Measurements from ENCODE around the gene MAD1L1. TPM values are rescaled to one million over a fixed set of nuclear protein-coding genes. Genes with fewer than 3 reads are reported as not detected.
A peak's percentile ranks its signal among the peaks of the same experiment; 100 is the strongest.

Gene MAD1L1
- total RNA-seq, 2 experiments from 2014 or later: 157 to 160 TPM

- DNase-seq (no peak), ATAC-seq (ENCODE audit: poor library complexity) (no peak)
Measured at GRCh38 chr7:1906988-1907745, 325.6 kb downstream of the MAD1L1 start.

GRCh38 chr7:1906087-1906830, 326.5 kb downstream of the MAD1L1 start:
- ATAC-seq (ENCODE audit: poor library complexity): peak; percentile 21
- Histone ChIP-seq H3K36me3 (ENCODE audit: insufficient read depth, low read length) (peaks cover 35% of the 10 kb centered on the region), H3K4me1 (ENCODE audit: insufficient read depth, low read length) (peaks cover 6% of the 10 kb centered on the region), H3K4me3 (ENCODE audit: low read length) (no peak overlapping the region), H3K9me3 (ENCODE audit: control insufficient read depth in 1 of 2, insufficient read depth in 1 of 2, low read length in 2 of 2) (no peaks in the 10 kb centered on the region), H3K27ac (ENCODE audit: low read depth in 1 of 2, low read length in 2 of 2) (no peak overlapping the region), H3K27me3 (ENCODE audit: control insufficient read depth in 1 of 2, insufficient read depth in 2 of 2, low read length in 2 of 2) (no peaks in the 10 kb centered on the region)
- Mint-ChIP-seq H3K27ac (peak overlapping the region; percentile 55), H3K4me3 (peak overlapping the region; percentile 30), H3K4me1 (ENCODE audit: low read depth) (peaks cover 10% of the 10 kb centered on the region), H3K27me3 (no peaks in the 10 kb centered on the region), H3K9me3 (no peaks in the 10 kb centered on the region), H3K36me3 (ENCODE audit: low read depth) (peaks cover 31% of the 10 kb centered on the region)
- intact Hi-C loops (cut with DNase I, micrococcal nuclease): no loop called here
- no peak for TF ChIP-seq CTCF (IDR thresholded peaks at IDR 0.05)
- ChIA-PET CTCF (no interaction called here), POLR2A (no interaction called here)
- no peak for DNase-seq

More at GRCh38 chr7:1906988-1907745, 325.6 kb downstream of the MAD1L1 start:
- H3K4me3 ChIP-seq (ENCODE audit: low read length): no peak overlapping the region
- no peak overlapping the region for H3K4me3 Mint-ChIP-seq
- peak overlapping the region; percentile 42 for H3K27ac Mint-ChIP-seq
- H3K36me3 ChIP-seq (ENCODE audit: insufficient read depth, low read length): peaks cover 38% of the 10 kb centered on the region
- H3K36me3 Mint-ChIP-seq (ENCODE audit: low read depth): peaks cover 39% of the 10 kb centered on the region
- ChIA-PET CTCF (no interaction called here), POLR2A (no interaction called here)
- H3K27me3 ChIP-seq (ENCODE audit: control insufficient read depth in 1 of 2, insufficient read depth in 2 of 2, low read length in 2 of 2): no peaks in the 10 kb centered on the region
- H3K4me1 ChIP-seq (ENCODE audit: insufficient read depth, low read length): peaks cover under 1% of the 10 kb centered on the region
- TF ChIP-seq CTCF (IDR thresholded peaks at IDR 0.05): no peak
- intact Hi-C loops (cut with DNase I, micrococcal nuclease): no loop called here
- H3K4me1 Mint-ChIP-seq (ENCODE audit: low read depth): peaks cover 10% of the 10 kb centered on the region
- no peaks in the 10 kb centered on the region for H3K9me3 ChIP-seq (ENCODE audit: control insufficient read depth in 1 of 2, insufficient read depth in 1 of 2, low read length in 2 of 2)
- no peaks in the 10 kb centered on the region for H3K9me3 Mint-ChIP-seq
- H3K27ac ChIP-seq (ENCODE audit: low read depth in 1 of 2, low read length in 2 of 2): no peak overlapping the region
- no peaks in the 10 kb centered on the region for H3K27me3 Mint-ChIP-seq

- ATAC-seq (ENCODE audit: poor library complexity) (no peak), DNase-seq (no peak)
- Histone ChIP-seq H3K4me1 (ENCODE audit: insufficient read depth, low read length) (peaks cover 9% of the 10 kb centered on the region), H3K36me3 (ENCODE audit: insufficient read depth, low read length) (peaks cover 34% of the 10 kb centered on the region), H3K4me3 (ENCODE audit: low read length) (no peak overlapping the region), H3K27me3 (ENCODE audit: control insufficient read depth in 1 of 2, insufficient read depth in 2 of 2, low read length in 2 of 2) (no peaks in the 10 kb centered on the region), H3K9me3 (ENCODE audit: control insufficient read depth in 1 of 2, insufficient read depth in 1 of 2, low read length in 2 of 2) (no peaks in the 10 kb centered on the region), H3K27ac (ENCODE audit: low read depth in 1 of 2, low read length in 2 of 2) (no peak overlapping the region)
- no peaks in the 10 kb centered on the region for H3K9me3 Mint-ChIP-seq
- H3K36me3 Mint-ChIP-seq (ENCODE audit: low read depth): peaks cover 37% of the 10 kb centered on the region
- POLR2A ChIA-PET: no interaction called here
- H3K27ac Mint-ChIP-seq: peak overlapping the region; percentile 53
- no peak overlapping the region for H3K4me3 Mint-ChIP-seq
- no peaks in the 10 kb centered on the region for H3K27me3 Mint-ChIP-seq
- CTCF ChIA-PET: no interaction called here
- TF ChIP-seq CTCF (IDR thresholded peaks at IDR 0.05): no peak
- intact Hi-C loops (cut with DNase I, micrococcal nuclease): no loop called here
- peaks cover 5% of the 10 kb centered on the region for H3K4me1 Mint-ChIP-seq (ENCODE audit: low read depth)
Measured at GRCh38 chr7:1902231-1902855, 330.4 kb downstream of the MAD1L1 start.
